ENCODE results near the gene SCD.
A peak's percentile ranks its signal among the peaks of the same experiment; 100 is the strongest.

SCD gene

DNA sequence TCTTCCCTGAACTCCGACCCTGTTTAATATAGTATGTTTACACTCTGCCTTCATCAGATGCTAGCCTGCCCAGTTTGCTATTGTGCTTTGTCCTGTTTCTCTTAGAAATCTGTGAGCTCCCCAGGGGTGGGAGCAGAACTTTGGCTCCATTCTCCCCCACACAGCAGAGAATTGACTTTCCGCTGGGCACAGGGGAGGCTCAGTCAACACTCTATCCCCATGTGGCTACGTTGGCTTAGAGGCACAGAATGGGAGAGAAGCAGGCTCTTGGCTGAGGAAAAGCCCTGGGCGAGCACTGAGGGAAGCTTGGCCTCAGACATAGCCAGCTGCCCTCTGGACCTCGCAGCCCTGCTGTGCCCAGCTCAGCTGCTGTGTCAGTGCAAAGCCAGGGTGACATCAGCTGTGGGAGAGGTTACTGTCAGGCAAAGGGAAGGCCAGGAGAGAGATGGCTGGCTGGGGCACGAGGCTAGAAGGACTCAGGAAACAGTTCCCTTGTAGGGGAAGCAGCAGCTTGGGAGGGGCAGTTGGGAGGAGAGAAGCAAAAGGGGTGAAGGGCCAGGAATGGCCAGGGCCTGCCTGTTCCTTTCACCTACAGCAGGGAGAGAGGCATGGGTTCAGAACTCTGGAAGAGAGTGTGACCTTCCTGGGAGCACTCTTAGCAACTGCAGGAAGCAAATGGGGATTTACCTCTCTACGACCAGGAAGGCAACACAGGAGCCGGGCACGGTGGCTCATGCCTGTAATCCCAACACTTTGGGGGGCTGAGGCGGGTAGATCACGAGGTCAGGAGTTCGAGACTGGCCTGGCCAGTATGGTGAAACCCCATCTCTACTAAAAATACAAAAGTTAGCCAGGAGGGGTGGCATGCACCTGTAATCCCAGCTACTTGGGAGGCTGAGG is 5.8 kb upstream of the SCD start:
- no peak for DNase-seq (ENCODE audit: low read depth in 3 of 3)

DNA sequence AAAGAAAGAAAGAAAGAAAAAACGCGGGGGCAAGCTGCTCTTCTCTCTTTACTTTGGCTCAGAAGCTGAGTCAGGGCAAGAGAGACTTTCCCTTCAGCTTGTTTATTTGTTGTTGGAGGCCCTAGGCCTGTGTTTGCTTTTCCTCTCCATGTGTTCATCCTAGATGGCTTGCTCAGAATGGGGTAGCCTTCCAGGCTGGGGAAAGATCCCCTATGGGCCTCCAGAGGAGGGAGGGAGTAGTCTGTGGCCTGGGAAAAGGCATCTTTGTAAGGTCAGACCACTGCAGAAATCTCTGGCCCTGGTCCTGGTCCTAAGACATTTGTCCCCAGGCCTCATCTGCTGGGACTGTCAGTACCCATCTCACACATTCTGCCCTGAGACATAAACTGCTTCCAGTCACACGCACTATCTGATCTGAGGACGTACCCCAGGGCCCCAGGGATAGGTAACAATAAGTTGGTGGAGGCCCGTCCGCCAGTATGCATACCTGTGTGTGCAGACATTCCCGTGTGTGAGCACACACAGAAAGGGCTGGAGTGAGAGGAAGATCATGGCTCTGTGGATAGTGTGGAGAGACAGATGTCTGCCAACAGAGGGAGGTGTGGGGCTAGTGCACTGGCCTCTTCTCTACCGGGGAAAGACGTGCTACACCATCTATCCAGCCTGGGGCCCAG is 4.9 kb upstream of the SCD start:
- DNase-seq (ENCODE audit: low read depth in 3 of 3) = peak in 2 of 3 experiments; percentile 28 to 32

DNA sequence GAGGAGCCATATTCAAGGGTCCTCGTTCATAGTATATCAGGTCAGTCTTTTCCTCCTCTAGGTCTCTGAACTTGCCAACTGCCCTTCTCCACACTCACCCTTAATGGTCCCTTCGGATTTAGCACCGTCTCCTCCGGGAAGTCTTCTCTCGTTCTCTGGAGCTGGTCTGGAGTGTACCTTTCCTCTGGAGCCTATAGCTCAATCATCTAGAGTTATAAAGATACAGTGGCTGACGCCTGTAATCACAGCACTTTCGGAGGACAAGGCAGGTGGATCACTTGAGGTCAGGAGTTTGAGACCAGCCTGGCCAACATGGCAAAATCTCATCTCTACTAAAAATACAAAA is 4.4 kb upstream of the SCD start:
- DNase-seq (ENCODE audit: low read depth in 3 of 3) = no peak

DNA sequence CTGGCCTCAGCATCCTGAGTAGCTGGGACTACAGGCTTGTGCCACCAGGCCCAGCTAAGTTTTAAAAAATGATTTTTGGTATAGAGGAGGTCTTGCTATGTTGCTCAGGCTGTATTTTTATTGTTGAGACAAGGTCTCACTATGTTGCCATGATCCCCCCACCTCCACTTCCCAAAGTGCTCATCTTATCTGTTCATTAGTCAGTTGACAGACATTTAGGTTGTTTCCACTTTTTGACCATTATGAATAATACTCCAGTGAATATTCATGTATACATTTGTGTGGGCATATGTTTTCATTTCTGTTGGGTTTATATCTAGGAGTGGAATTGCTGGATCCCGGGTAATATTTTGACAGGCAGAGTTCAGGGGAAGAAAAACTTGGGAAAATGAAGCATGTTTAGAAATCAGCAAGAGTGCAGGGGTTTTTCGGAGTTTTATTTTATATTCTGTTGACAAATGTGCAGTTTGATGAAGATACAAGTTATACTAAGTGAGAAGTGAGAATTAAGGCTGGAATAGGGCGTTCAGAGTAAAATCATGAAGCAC is 2.7 kb upstream of the SCD start:
- no peak for DNase-seq (ENCODE audit: low read depth in 3 of 3)

DNA sequence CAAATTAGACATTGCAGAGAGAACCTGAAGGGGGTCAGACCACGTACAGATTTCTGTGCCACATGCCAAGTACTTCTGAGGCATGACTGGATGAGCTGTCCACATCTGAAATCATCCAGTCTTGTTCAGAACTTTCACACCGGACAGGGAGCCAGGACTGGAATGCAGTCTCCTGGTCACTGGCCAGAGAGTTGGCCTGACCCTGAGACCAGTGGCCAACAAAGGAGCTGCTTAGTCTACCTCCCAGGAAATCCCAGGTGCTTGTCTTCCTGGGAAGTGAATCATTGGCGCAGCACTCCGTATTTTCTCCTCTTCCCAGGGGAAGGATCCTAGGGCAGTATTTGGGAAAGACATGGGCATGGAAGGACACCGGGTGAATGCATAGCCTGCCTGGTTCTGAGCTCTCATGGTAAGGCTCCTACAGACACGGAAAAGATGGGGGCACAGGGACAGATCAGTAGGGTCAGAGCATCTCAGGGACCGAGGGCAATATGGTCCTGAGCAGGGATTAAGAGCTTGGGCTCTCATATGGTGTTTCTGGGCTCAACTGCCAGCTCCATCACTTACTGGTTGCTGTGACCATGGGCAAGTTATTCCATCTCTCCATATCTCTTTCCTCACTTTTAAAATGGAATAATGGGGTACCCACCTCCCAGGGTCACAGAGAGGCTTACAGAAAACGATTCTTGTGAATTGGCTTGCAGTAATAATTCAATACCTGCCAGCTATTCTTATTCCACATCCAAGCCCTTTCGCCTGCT is 1.3 kb upstream of the SCD start:
- no peak for DNase-seq (ENCODE audit: low read depth in 3 of 3)

DNA sequence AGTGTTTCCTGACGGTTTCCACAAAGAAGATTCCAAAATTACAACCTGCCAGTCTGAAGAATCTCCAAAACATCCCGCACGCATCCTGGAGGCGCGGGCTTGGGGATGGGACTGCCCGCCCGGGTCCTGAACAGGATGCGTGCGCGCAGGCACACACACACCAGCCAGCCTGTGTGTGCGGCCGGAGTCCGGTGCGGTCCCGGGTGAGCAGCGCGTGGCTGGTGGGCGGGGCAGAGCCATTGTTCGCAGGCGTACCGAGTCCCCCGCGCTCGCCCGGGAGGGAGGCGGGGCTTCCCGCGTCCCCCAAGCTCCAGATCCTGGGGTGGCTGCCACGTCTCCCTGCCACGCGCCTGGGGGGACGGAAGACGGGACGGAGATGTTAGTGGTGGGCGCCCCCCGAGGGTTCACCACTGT is 675 bp upstream of the SCD start:
- peak; percentile 28 to 82 (median 46) for DNase-seq (ENCODE audit: low read depth in 3 of 3)

DNA sequence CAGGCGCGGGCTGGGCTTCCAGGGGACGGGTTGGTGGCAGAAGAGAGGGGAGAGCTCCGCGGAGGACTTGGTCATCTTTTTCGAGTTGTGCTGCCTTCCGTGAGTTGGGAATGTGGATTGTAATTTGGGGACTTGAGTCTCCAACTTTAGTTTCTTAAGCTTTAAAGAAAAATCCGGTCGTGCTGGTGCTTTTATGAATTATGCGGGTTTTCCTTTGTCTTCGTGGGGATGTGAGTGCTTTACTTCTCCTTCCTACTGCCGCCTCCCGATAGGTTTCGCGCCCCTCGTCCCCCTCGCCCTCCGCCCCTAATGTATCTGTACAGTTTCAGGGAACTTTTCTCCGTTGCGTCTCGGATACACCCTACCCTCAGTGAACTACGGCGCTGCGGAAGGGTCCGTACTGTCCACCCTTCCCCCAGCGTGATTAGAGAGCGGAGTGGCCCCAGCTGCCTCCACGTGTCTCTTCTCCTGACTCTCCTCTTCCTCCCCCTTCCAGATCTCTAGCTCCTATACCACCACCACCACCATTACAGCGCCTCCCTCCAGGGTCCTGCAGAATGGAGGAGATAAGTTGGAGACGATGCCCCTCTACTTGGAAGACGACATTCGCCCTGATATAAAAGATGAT is 649 bp downstream of the SCD start:
- DNase-seq (ENCODE audit: low read depth in 3 of 3) = no peak

DNA sequence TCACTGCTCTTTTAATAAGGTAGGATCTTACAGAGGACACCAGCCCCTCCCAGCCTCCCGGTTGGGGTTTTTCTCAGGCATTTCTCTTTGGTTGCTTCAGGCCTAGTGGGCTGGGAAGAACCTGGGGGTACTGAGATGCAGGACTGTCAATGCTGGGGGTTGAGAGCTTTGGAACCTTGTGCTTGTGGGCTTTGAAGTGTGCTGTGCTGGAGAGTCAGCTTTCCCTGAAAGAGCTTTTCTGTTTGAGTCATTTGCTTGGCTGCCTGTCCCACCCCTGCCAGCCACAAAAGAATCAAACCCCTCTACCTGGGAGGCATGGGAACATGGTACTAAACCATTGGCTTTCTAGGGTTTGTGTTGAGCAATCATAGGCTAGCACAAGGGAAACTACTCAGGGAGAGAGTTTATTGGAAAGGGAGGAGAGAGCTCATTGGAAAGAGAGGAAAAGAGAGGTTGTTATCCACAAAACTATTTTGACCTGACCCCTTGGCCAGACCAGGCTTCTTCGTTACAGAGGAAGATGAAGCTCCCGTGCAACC is 1.4 kb downstream of the SCD start:
- no peak for DNase-seq (ENCODE audit: low read depth in 3 of 3)

DNA sequence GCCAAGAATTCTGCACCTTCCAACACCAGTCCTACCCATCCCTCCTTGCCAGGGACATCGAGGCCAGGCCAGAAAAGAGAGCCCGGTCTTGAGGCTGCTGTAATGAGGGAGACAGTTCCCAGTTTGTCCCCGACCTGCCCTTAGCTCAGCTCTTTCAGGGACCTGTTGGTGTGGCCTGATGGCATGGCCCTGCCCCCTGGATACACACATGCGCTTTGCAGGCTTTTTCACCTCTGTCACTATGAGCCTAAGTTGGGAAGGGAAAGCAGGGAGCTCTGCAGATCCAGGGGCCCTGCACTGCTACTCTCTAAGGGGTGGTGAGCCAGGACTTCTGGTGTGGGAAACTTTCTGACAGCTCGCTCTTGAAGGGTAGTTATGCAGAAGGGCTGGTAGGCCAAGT is 2.1 kb downstream of the SCD start:
- DNase-seq (ENCODE audit: low read depth in 3 of 3) = no peak

DNA sequence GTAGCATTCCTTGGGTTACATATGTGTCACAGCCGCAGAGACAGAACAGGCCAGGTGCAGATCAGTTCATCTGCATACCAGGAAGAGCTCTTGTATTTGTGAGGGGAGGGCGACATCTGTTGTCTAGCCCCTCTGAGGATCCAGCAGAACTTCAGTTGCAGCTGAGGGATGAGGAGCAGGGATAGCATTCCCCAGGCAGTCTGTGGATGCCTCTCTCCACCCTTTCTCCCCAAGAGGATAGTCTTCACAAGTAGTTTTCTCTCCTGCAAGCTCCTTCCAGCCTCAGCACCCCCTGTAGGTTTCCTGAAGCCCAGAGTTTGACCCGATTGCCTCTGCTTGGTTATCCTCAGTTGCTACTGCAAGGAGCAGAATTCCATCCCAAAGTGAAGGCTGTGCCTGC is 2.6 kb downstream of the SCD start:
- no peak for DNase-seq (ENCODE audit: low read depth in 3 of 3)

DNA sequence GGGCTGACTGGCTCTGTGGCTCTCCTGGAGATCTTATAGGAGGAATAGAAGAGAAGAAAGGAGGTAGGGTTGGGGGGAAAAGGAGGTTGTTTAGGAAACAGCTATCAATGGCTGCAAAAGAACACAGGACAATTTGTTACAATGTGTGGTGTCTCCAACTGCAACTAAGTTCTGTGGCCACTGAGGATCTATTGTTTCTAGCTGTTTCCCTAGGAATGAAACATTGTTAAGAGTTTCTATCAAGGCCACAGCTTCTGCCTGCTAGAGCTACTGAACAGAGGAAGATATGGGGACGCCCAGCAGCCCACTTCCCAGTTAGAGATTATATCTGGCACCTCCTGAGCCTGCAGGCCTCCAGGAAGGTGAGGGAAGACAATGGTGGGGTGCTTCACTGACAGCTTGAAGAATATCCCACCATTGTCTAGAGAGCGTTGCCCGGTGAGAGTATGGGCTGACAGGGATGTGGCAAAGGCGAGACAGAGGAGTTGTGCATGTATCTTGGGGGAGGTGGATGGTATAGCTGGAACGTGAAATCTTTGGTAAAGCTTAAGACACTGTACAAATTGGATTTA is 4.0 kb downstream of the SCD start:
- DNase-seq (ENCODE audit: low read depth in 3 of 3) = no peak

DNA sequence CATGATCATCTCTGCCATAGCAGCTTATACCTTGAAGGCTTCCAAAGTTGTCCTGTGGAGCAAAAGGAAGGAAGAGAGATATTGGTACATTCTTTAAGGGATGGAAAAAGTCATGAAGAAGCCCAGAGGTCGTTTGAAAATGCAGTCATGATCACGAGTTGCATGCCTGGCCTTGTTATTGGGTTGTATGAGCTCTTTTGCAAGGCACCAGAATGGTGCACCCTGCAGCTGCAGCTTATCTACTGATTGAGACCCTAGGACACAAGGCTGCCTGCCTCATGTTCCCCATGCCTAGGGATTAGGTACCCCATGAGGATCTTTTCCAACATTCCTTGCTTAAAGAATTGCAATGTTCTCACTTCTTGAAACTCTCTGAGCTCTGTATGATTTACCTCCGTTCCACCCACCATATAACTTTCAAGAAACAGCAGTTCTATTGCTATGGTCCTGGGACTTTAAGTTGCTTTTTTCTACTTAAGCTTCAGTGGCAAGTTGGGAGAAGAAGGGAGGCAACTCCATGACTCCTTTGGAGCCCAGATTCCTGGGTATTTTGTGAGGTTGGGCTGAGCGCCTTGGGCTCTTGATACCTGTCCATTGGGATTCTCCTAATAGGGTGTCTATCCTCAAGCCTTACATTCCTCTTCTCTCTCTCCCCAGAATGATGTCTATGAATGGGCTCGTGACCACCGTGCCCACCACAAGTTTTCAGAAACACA is 6.9 kb downstream of the SCD start:
- DNase-seq (ENCODE audit: low read depth in 3 of 3) = no peak

DNA sequence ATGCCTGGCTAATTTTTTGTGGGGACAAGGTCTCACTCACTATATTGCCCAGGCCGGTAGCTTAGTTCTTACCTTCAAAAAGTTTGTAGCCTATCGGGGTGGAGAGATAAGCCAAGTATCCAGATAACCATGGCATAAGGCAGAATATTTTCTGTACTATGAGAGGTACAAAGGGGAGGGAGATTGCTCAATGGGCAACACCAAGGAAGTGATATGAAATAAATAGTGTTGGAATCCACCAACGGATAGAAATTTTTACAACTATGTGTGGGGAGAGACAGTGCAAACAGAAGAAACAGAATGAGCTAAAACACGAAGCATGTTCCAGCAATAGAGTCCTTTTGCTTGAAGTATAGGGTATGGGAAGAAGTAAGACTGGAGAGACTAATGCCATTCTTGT is 8.1 kb downstream of the SCD start:
- DNase-seq (ENCODE audit: low read depth in 3 of 3) = no peak

DNA sequence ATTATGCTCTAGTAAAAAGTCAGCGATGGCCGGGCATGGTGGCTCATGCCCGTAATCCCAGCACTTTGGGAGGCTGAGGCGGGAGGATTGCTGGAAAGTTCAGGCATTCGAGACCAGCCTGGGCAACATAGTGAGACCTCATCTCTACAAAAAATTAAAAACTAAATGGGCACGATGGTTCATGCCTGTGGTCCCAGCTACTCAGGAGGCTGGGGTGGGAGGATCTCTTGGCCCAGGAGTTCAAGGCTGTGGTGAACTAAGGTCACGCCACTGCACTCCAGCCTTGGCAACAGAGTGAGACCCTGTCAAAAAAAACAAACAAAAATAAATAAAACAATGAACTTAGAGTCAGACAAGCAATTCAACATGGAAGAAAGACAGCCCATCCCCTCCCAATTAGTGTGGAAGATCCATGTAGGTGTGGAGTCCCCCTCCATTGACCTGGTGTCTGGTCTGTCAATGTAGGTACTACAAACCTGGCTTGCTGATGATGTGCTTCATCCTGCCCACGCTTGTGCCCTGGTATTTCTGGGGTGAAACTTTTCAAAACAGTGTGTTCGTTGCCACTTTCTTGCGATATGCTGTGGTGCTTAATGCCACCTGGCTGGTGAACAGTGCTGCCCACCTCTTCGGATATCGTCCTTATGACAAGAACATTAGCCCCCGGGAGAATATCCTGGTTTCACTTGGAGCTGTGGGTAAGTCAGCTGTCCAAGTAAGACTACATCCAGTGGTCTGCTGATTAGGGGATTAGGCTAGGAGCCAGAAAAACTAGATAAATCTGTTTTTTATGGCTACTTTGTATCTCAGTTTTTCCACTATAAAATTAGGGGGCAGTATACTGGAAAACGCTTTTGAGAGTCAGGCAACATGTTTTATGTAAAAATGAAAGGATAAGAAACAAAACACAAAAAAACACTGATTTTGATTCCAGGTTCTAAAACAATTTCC is 9.3 kb downstream of the SCD start:
- DNase-seq (ENCODE audit: low read depth in 3 of 3) = no peak

DNA sequence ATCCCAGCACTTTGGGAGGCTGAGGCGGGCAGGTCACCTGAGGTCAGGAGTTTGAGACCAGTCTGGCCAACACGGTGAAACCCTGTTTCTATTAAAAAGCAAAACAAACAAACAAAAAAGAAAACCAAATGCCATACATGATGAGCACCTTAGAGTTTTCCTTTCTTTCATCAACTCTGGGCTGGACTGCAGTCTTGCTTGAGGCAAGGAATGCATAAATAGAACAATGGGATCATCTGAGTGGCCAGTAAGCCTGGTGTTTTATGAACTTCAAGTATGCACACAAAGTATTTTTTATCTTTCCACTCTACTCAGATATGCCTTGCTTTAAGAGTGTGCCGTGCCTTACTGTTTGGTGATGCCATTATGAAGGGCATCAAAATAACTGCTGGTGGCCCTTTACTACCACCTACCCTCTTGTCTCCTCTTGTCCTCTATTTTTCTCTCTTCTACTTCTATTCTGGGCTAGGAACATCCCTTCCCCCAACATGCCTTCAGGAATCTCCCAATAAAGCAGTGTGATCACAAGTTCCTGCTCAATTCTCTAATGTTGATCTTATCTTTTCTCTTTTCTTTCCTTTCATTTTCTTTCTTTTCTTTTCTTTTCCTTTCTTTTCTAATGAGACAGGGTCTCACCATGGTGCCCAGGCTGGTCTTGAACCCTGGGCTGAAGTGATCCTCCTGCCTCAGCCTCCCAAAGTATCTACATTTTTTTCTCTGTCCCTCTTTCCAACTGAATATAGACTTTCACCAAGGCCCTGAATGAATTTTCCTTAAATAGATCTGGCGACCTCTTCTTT is 10.2 kb downstream of the SCD start:
- DNase-seq (ENCODE audit: low read depth in 3 of 3) = no peak

DNA sequence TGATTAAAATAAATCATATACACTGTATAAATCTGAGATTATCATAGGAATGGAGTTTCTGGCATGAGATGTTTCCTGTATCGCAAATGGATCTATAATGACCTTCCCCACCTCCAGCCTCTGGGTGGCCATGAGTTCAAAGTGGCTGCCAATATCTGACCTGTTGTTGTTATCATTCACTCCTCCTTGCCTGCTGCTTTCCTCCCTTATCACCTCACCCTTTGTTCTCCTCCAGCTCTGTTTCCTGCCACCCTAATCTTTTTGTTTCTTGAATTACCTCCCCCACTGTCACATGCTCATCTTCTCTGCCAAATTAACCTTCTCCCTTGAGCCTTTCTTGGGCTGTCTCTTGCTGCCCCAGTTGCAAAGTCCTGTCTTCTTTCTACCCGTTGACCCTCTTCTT is 12.0 kb downstream of the SCD start:
- no peak for DNase-seq (ENCODE audit: low read depth in 3 of 3)

DNA sequence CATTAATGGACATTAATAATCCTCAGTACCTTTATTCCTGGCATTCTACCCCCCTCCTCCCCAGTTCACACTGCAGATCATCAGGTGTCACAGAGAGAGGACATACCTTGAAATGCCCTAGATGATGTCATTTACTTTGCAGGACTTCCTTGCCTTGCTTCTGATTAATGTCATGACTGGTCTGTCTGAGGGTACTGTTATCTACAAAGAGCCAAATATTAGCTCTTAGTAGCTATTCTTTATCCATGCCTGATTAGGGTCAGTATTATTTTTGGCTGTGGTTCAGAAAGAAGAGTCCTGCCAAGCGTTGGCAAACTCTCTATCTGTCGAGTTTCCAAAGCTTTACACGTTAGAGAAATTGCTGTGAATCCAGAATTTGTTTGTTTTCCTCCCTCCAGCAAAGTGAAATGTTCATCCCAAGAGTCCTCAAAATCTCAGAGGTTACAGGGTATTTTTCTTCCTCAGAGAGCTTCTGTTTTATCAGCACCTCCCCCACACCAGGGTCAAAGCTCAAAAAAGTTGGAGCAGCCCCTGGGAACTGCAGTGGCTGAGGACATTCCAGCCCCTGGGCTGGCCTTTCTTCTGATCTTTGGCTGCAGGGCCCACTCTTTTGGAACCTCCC is 12.6 kb downstream of the SCD start:
- no peak for DNase-seq (ENCODE audit: low read depth in 3 of 3)

DNA sequence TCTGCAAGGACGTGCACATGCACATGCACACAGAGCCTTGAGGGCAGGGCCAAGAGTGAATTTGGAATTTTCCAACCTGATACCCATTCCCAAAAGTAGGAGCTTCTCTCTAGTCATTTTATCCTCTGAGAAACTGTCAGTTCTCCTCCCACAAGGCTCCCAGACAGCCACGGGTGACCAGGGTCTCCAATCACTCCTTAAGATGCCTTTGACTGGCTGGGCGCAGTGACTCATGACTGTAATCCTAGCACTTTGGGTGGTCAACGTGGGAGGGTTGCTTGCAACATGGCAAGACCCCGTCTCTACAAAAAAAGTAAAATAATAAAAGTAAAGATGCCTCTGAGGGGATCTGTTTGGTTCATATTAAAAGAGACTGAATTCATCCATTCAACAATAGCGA is 13.2 kb downstream of the SCD start:
- no peak for DNase-seq (ENCODE audit: low read depth in 3 of 3)
